Mucosa of stomach (tissue), 1 donor: ENCODE measurements around the gene MIDN.

Source experiments
- H3K27me3 ChIP-seq: one replicate; pipeline ENCODE4 v1.7.0; 2013; ENCODE audit warnings: mild to moderate bottlenecking, low read length; ENCODE audit not compliant: control insufficient read depth, insufficient read depth
- H3K36me3 ChIP-seq: one replicate; pipeline ENCODE4 v1.7.0; 2013; ENCODE audit warnings: low read length; ENCODE audit not compliant: control insufficient read depth, insufficient read depth
- H3K4me1 ChIP-seq: one replicate; pipeline ENCODE4 v1.7.0; 2013; ENCODE audit warnings: mild to moderate bottlenecking, low read length; ENCODE audit not compliant: control insufficient read depth, insufficient read depth
- H3K4me3 ChIP-seq: one replicate; pipeline ENCODE4 v1.7.0; 2013; ENCODE audit warnings: low read length
- H3K9ac ChIP-seq: one replicate; pipeline ENCODE4 v1.7.0; 2013; ENCODE audit warnings: mild to moderate bottlenecking, low read length, moderate library complexity
- H3K9me3 ChIP-seq: one replicate; pipeline ENCODE4 v1.7.0; 2013; ENCODE audit warnings: mild to moderate bottlenecking, low read length, moderate library complexity; ENCODE audit not compliant: control insufficient read depth
- donor health status: Pancreatic carcinoma.

MIDN gene

DNA sequence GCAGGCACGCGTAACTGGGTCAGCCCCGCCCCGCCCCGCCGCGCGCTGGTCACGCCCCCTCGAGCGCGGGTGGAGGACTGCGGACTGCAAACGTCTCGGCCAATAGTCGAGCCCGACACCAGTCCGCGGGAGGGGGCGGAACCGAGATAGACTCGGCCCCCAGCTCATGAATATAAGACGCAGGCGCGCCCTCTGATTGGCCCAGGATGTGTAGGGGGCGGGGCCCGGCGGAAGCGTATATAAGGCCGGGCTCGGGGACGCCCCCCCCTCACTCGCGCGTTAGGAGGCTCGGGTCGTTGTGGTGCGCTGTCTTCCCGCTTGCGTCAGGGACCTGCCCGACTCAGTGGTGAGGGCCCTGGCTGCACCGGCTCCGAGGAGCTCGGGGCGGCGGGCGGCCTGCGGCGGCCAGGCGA, 20.7 kb downstream of the MIDN start, which contains the start of gene CIRBP:
CIRBP (plus strand) TSS at position 268 of the 413 bp plus-strand sequence. CDS start 1,602 bp downstream, outside the sequence.
- peaks cover 33% of the 10 kb centered on the region for H3K36me3 ChIP-seq
- H3K4me3 ChIP-seq, result peak within 1 kb of the TSS; percentile 96
- peak within 1 kb of the TSS; percentile 80 for H3K9ac ChIP-seq
- H3K27me3 ChIP-seq, result no peaks in the 10 kb centered on the region
- no peaks in the 10 kb centered on the region for H3K9me3 ChIP-seq
- H3K4me1 ChIP-seq, result peaks cover 84% of the 10 kb centered on the region

GRCh38 chr19:1269478-1270212, 21.3 kb downstream of the MIDN start:
- peaks cover 86% of the 10 kb centered on the region for H3K4me1 ChIP-seq

DNA sequence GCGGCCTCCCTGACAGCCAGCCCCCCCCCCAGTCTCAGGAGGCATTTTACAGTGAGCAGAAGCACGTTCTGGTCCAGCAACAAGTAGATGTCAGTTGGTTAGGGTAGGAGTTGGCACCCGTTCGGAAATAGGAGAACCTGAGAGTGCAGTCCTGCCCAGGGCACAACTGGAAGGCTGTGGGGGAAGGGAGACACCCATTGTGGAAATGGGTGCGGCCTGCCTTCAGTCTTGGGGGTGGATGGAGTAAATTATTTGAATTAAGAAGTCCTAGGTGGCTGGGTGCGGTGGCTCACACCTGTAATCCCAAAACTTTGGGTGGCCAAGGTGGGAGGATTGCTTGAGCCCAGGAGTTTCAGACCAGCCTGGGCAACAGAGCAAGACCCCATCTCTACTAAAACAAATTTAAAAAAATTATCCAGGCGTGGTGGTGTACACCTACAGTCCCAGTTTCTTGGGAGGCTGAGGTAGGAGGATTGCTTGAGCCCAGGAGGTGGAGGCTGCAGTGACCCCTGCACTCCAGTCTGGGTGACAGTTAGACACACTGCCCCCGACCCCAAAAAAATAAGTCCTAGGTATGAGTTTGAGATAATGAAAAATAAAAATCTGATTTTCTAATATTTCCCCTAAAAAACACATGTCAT, 21.9 kb downstream of the MIDN start:
- Histone ChIP-seq H3K27me3 (no peaks in the 10 kb centered on the region), H3K9ac (peak overlapping the region; percentile 80), H3K4me3 (peak overlapping the region; percentile 96), H3K36me3 (peaks cover 40% of the 10 kb centered on the region), H3K9me3 (no peaks in the 10 kb centered on the region), H3K4me1 (peaks cover 84% of the 10 kb centered on the region)

More at GRCh38 chr19:1269478-1270212, 21.3 kb downstream of the MIDN start:
- no peaks in the 10 kb centered on the region for H3K27me3 ChIP-seq
- peaks cover 39% of the 10 kb centered on the region for H3K36me3 ChIP-seq
- no peaks in the 10 kb centered on the region for H3K9me3 ChIP-seq
- H3K9ac ChIP-seq, result peak overlapping the region; percentile 80
- peak overlapping the region; percentile 96 for H3K4me3 ChIP-seq

DNA sequence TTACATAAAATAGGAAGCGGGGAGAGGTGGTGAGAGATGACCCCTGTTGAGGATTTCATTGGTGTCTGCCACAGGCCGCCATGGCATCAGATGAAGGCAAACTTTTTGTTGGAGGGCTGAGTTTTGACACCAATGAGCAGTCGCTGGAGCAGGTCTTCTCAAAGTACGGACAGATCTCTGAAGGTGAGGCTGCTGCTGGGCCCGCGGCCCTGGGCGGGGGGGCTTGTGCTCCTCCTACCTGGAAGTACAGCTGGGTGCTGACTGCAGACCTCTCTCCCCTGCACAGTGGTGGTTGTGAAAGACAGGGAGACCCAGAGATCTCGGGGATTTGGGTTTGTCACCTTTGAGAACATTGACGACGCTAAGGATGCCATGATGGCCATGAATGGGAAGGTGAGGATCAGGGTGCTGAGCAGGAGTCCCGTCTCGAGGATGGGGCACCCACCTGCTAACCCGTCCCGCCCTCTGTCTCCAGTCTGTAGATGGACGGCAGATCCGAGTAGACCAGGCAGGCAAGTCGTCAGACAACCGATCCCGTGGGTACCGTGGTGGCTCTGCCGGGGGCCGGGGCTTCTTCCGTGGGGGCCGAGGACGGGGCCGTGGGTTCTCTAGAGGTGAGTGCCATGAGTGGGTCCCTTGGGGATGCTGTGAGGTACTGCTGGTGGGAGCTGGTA, 22.6 kb downstream of the MIDN start:
- H3K9ac ChIP-seq, result peak overlapping the region; percentile 80
- H3K27me3 ChIP-seq, result no peaks in the 10 kb centered on the region
- peaks cover 40% of the 10 kb centered on the region for H3K36me3 ChIP-seq
- peak overlapping the region; percentile 11 for H3K4me3 ChIP-seq
- peaks cover 79% of the 10 kb centered on the region for H3K4me1 ChIP-seq
- no peaks in the 10 kb centered on the region for H3K9me3 ChIP-seq

DNA sequence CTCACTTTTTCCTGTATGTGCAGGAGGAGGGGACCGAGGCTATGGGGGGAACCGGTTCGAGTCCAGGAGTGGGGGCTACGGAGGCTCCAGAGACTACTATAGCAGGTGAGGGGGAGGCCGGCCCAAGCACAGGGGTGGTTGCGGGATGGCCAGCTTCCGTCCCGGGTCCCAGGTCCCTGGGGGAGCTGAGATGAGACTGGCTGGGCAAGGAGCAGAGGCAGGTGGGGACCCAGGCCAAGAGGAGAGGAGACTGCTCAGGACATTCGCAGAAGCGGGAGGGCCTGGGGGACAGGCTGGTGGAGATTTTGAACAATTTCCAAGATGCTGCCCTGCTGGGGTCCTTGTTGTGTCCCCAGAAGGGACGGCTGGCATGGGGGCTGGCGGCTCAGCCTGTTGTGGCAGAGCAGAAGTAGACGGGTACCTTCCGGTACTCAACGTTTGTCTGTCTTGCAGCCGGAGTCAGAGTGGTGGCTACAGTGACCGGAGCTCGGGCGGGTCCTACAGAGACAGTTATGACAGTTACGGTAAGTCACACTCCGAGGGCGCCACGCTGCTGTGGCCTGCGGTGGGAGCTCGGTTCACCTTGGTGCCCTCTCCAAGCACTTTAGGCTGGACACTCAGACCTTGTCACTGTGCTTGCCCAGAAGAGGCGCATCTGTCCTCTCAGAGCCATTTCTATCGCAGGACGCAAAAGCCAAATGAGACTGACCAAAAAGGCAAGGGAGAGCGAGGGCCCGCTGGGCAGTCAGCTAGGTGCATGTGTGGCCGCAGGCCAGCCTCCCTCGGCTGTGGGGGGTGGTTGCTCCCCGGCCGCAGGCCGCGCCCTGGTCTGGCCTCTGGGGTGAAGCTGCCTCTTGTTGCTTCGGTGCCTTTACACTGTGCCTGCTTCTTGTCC, 23.4 kb downstream of the MIDN start:
- peaks cover 82% of the 10 kb centered on the region for H3K4me1 ChIP-seq
- peaks cover 40% of the 10 kb centered on the region for H3K36me3 ChIP-seq
- H3K9ac ChIP-seq, result peak overlapping the region; percentile 80

DNA sequence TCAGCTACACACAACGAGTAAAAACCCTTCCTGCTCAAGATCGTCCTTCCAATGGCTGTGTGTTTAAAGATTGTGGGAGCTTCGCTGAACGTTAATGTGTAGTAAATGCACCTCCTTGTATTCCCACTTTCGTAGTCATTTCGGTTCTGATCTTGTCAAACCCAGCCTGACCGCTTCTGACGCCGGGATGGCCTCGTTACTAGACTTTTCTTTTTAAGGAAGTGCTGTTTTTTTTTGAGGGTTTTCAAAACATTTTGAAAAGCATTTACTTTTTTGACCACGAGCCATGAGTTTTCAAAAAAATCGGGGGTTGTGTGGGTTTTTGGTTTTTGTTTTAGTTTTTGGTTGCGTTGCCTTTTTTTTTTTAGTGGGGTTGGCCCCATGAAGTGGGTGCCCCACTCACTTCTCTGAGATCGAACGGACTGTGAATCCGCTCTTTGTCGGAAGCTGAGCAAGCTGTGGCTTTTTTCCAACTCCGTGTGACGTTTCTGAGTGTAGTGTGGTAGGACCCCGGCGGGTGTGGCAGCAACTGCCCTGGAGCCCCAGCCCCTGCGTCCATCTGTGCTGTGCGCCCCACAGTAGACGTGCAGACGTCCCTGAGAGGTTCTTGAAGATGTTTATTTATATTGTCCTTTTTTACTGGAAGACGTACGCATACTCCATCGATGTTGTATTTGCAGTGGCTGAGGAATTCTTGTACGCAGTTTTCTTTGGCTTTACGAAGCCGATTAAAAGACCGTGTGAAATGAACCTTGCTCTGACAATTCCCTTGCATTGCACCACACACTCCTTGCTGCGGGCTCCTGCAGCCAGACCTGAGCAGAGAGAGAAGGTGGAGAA, 24.3 kb downstream of the MIDN start:
- Histone ChIP-seq H3K4me3 (no peak overlapping the region), H3K9me3 (no peaks in the 10 kb centered on the region), H3K4me1 (peaks cover 79% of the 10 kb centered on the region), H3K36me3 (peaks cover 40% of the 10 kb centered on the region), H3K27me3 (no peaks in the 10 kb centered on the region), H3K9ac (peak overlapping the region; percentile 47)

More for the DNA sequence above, 23.4 kb downstream of the MIDN start:
- Histone ChIP-seq H3K4me3 (peak overlapping the region; percentile 11), H3K9me3 (no peaks in the 10 kb centered on the region), H3K27me3 (no peaks in the 10 kb centered on the region)

DNA sequence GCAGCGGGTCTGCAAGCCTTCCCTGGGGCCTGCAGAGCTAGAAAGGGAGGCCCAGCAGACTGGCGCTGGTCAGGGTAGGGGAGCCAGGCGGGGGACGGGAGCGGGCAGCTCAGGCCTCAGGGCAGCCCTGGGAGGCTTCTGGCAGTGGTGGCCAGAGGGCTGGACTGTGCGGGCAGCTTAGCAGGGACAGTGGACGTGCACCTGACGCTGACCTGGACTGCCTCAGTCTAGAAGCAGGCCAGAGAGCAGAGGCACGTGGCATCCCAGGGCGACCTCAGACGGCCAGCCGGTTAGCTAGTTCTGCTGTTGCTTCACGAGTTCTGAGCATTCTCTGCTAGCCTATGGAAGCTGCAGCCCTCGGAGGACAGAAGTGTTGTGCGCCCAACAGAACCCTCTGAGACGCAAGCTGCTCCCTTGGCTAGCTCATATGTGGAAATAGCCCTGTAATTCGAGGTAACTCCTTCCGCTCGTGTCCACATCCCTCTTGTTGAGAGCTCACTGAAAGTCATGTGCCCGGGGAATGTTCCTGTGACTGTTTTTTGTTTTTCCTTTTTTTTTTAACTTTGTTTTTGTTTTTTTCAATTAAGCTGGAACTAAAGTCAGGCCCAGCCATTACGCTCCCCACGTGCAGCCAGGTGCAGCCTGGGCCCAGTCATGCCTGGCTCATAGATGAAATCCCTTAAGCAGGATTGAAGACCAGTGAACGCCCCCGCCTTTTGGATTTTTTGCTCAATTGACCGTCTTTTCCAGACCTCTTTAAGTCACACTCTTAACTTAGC, 25.1 kb downstream of the MIDN start:
- Histone ChIP-seq H3K4me1 (peaks cover 71% of the 10 kb centered on the region), H3K27me3 (no peaks in the 10 kb centered on the region), H3K9ac (no peak overlapping the region), H3K9me3 (no peaks in the 10 kb centered on the region), H3K4me3 (no peak overlapping the region), H3K36me3 (peaks cover 40% of the 10 kb centered on the region)

DNA sequence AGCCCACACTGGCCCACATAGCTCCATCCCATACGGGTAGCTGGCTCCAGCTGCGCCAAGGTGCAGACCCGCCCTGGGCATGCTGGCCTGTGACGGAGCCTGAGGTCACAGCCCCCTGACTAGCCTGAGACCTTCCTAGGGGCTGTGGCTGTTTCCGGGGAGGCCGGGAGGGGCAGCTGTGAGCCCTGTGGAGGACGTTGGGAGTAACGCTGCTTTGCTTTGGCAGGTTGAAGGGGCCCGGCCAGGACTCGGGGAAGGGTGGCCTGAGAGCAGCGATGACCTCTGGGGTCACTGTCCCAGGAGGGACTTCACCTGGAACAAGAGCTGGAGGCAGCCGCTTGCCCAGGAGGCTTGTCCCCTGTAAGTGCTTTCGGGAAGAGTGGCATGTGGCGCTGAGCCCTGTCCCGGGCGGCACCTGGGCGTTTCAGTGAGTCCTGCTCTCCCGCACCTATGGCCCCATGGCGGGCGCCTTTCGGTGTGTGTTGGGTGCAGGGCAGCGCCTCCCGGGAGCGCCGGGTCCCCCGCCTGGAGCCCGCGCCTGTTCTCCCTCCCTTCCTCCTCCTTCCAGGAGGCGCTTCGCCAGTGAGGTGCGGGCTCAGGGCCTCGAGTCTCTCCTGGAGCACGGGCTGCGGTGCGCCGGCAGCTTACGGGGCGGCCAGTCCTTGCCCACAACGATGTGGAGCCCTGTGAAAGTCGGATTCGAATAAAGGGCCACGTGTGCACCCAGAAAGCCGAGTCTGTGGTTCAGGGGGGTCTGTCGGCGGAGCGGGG, 25.9 kb downstream of the MIDN start:
- peaks cover 44% of the 10 kb centered on the region for H3K36me3 ChIP-seq
- peaks cover 67% of the 10 kb centered on the region for H3K4me1 ChIP-seq
- H3K4me3 ChIP-seq, result no peak overlapping the region
- H3K27me3 ChIP-seq, result no peaks in the 10 kb centered on the region
- peak overlapping the region; percentile 78 for H3K9ac ChIP-seq
- H3K9me3 ChIP-seq, result no peaks in the 10 kb centered on the region

GRCh38 chr19:1274852-1275259, 26.5 kb downstream of the MIDN start:
- Histone ChIP-seq H3K9me3 (no peaks in the 10 kb centered on the region), H3K9ac (peak overlapping the region; percentile 78), H3K27me3 (no peaks in the 10 kb centered on the region), H3K4me1 (peaks cover 71% of the 10 kb centered on the region), H3K4me3 (peak overlapping the region; percentile 14), H3K36me3 (peaks cover 44% of the 10 kb centered on the region)
